ENCODE data around the gene CD47. TPM values are rescaled to one million over a fixed set of nuclear protein-coding genes. Genes with fewer than 3 reads are reported as not detected.

Gene CD47
- total RNA-seq, 1 donor from 2014 or later = 184 TPM

GRCh38 chr3:108022256-108023150, 68.3 kb downstream of the CD47 start:
- TF ChIP-seq CTCF (IDR thresholded peaks at IDR 0.05) = no peak
- DNase-seq = no peak
- no peak for ATAC-seq (ENCODE audit: low read depth)
- ChIA-PET CTCF (no interaction called here), POLR2A (no interaction called here)
- Mint-ChIP-seq H3K36me3 (ENCODE audit: low read depth) (peaks cover 26% of the 10 kb centered on the region), H3K4me3 (no peak overlapping the region), H3K27ac (no peak overlapping the region), H3K4me1 (no peaks in the 10 kb centered on the region), H3K9me3 (peaks cover 3% of the 10 kb centered on the region), H3K27me3 (peaks cover 4% of the 10 kb centered on the region)
- intact Hi-C loops (cut with micrococcal nuclease) = no loop called here

GRCh38 chr3:108021533-108021932, 69.3 kb downstream of the CD47 start:
- intact Hi-C loops (cut with micrococcal nuclease) = no loop called here
- DNase-seq = no peak
- Mint-ChIP-seq H3K9me3 (no peaks in the 10 kb centered on the region), H3K27me3 (peaks cover 4% of the 10 kb centered on the region), H3K36me3 (ENCODE audit: low read depth) (peaks cover 18% of the 10 kb centered on the region), H3K4me1 (no peaks in the 10 kb centered on the region), H3K4me3 (no peak overlapping the region), H3K27ac (no peak overlapping the region)
- no peak for ATAC-seq (ENCODE audit: low read depth)
- TF ChIP-seq CTCF (IDR thresholded peaks at IDR 0.05) = no peak
- ChIA-PET CTCF (no interaction called here), POLR2A (no interaction called here)

GRCh38 chr3:108021131-108021530, 69.7 kb downstream of the CD47 start:
- DNase-seq = no peak
- H3K27ac Mint-ChIP-seq = no peak overlapping the region
- H3K4me3 Mint-ChIP-seq = no peak overlapping the region
- TF ChIP-seq CTCF (IDR thresholded peaks at IDR 0.05) = no peak
- ChIA-PET CTCF (no interaction called here), POLR2A (no interaction called here)
- intact Hi-C loops (cut with micrococcal nuclease) = no loop called here
- H3K36me3 Mint-ChIP-seq (ENCODE audit: low read depth) = peaks cover 16% of the 10 kb centered on the region
- peaks cover 4% of the 10 kb centered on the region for H3K27me3 Mint-ChIP-seq
- ATAC-seq (ENCODE audit: low read depth) = no peak
- H3K9me3 Mint-ChIP-seq = no peaks in the 10 kb centered on the region
- H3K4me1 Mint-ChIP-seq = no peaks in the 10 kb centered on the region

GRCh38 chr3:108018552-108018951, 72.3 kb downstream of the CD47 start:
- H3K27ac Mint-ChIP-seq = no peak overlapping the region

More at GRCh38 chr3:108018552-108018951, 72.3 kb downstream of the CD47 start:
- intact Hi-C loops (cut with micrococcal nuclease) = loop anchor here (2.0 kb wide), 1 partner anchor 22 kb away; no protein-coding TSS in a partner anchor
- DNase-seq (no peak), ATAC-seq (ENCODE audit: low read depth) (no peak)
- ChIA-PET POLR2A (no interaction called here), CTCF (no interaction called here)
- TF ChIP-seq CTCF (IDR thresholded peaks at IDR 0.05) = no peak
- peaks cover 4% of the 10 kb centered on the region for H3K27me3 Mint-ChIP-seq
- peaks cover 2% of the 10 kb centered on the region for H3K36me3 Mint-ChIP-seq (ENCODE audit: low read depth)
- no peak overlapping the region for H3K4me3 Mint-ChIP-seq
- H3K4me1 Mint-ChIP-seq = no peaks in the 10 kb centered on the region
- H3K9me3 Mint-ChIP-seq = no peaks in the 10 kb centered on the region
